ENCODE measurements around the gene RAPGEF4.

The RAPGEF4 gene

DNA sequence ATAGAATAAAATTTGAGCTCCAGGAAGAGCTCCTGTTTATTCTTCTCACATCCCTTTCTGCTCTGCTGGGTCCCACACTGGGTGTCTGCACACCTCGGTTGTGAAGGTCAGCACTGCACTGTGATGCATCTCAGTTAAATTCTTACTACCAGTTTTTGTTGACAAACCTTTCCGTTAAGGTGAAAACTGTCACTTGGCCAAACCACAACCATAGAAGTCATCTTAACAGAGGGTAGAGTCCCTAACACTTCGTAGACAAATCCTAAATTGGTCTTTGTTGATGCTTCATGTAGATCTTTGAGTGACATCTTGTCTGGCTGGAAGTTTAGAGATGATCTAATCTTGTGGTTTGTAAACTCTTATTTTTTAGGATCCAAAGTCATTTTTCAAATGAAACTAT is 172.6 kb downstream of the RAPGEF4 start:
- no peaks in the 10 kb centered on the region for H3K27me3 ChIP-seq (ENCODE audit: control insufficient read depth, low read length)
- H3K9me3 ChIP-seq (ENCODE audit: control insufficient read depth, insufficient read depth, low read length), result no peaks in the 10 kb centered on the region
- H3K4me1 ChIP-seq (ENCODE audit: control insufficient read depth, low read length), result no peaks in the 10 kb centered on the region
- H3K27ac ChIP-seq (ENCODE audit: low read depth, low read length), result no peak overlapping the region
- H3K4me3 ChIP-seq (ENCODE audit: low read length), result no peak overlapping the region
- H3K79me2 ChIP-seq (ENCODE audit: control insufficient read depth, low read length), result no peaks in the 10 kb centered on the region
- no peak overlapping the region for H3K4me2 ChIP-seq (ENCODE audit: low read length)
- no peaks in the 10 kb centered on the region for H3K36me3 ChIP-seq (ENCODE audit: control insufficient read depth, low read length)
- no peaks in the 10 kb centered on the region for H3F3A ChIP-seq (ENCODE audit: control insufficient read depth, insufficient read depth)
- no peak for TF ChIP-seq EZH2phosphoT487 (IDR thresholded peaks at IDR 0.05; ENCODE audit: borderline replicate concordance, low read length)
- TF ChIP-seq, protein P1, sequence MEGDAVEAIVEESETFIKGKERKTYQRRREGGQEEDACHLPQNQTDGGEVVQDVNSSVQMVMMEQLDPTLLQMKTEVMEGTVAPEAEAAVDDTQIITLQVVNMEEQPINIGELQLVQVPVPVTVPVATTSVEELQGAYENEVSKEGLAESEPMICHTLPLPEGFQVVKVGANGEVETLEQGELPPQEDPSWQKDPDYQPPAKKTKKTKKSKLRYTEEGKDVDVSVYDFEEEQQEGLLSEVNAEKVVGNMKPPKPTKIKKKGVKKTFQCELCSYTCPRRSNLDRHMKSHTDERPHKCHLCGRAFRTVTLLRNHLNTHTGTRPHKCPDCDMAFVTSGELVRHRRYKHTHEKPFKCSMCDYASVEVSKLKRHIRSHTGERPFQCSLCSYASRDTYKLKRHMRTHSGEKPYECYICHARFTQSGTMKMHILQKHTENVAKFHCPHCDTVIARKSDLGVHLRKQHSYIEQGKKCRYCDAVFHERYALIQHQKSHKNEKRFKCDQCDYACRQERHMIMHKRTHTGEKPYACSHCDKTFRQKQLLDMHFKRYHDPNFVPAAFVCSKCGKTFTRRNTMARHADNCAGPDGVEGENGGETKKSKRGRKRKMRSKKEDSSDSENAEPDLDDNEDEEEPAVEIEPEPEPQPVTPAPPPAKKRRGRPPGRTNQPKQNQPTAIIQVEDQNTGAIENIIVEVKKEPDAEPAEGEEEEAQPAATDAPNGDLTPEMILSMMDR (IDR thresholded peaks at IDR 0.05; ENCODE audit: low read depth, low read length, poor library complexity, severe bottlenecking), result no peak
- H3K9me2 ChIP-seq (replicated peaks; ENCODE audit: control insufficient read depth, low read length), result no peaks in the 10 kb centered on the region
- no peaks in the 10 kb centered on the region for H4K20me1 ChIP-seq (ENCODE audit: control insufficient read depth, insufficient read depth, low read depth, low read length)

DNA sequence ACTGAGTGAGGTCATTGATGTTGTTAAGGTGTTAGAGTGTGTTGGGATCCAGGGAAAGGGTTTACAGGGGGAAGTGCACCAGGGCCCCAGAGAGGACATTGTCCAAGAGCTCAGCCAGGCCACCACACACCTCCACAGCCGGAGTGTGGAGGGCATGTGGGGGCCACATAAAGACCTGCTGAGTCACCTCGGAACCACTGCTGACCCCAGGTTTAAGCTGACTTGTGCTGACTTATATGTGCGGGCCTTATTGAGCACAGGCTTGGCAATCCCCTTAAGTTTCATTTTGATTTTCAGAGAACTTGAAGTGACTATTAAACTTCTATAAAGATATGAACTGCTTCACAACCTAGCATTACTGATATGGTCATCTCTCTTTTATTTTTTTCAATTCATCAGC is 173.8 kb downstream of the RAPGEF4 start:
- no peaks in the 10 kb centered on the region for H3F3A ChIP-seq (ENCODE audit: control insufficient read depth, insufficient read depth)
- H3K27me3 ChIP-seq (ENCODE audit: control insufficient read depth, low read length), result no peaks in the 10 kb centered on the region
- H3K36me3 ChIP-seq (ENCODE audit: control insufficient read depth, low read length), result no peaks in the 10 kb centered on the region
- TF ChIP-seq EZH2phosphoT487 (IDR thresholded peaks at IDR 0.05; ENCODE audit: borderline replicate concordance, low read length), result no peak
- no peaks in the 10 kb centered on the region for H3K9me2 ChIP-seq (replicated peaks; ENCODE audit: control insufficient read depth, low read length)
- H3K79me2 ChIP-seq (ENCODE audit: control insufficient read depth, low read length), result no peaks in the 10 kb centered on the region
- H3K27ac ChIP-seq (ENCODE audit: low read depth, low read length), result no peak overlapping the region
- no peak overlapping the region for H3K4me3 ChIP-seq (ENCODE audit: low read length)
- no peak overlapping the region for H3K4me2 ChIP-seq (ENCODE audit: low read length)
- H3K4me1 ChIP-seq (ENCODE audit: control insufficient read depth, low read length), result no peaks in the 10 kb centered on the region
- no peaks in the 10 kb centered on the region for H4K20me1 ChIP-seq (ENCODE audit: control insufficient read depth, insufficient read depth, low read depth, low read length)
- H3K9me3 ChIP-seq (ENCODE audit: control insufficient read depth, insufficient read depth, low read length), result no peaks in the 10 kb centered on the region

DNA sequence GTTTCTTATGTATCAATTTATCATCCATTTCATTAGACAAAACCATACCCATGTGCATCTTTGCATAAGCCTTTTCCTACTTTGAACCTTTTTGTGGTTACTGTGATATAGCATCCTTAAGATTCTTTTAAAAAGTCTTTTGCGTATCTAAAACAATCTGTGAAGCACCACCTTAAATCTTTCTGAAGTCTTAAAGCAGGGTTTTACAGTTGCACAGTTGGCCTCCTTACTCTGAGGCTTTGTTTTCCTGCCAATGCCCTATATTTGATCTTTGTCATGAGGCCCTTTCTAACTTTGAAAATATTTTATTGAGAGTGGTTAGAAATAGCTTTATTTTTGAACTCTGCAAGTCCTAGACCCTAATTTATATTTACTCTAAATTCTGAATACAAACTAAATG is 176.6 kb downstream of the RAPGEF4 start:
- TF ChIP-seq, protein P1 (IDR thresholded peaks at IDR 0.05; ENCODE audit: low read depth, low read length, poor library complexity, severe bottlenecking), result no peak
- TF ChIP-seq EZH2phosphoT487 (IDR thresholded peaks at IDR 0.05; ENCODE audit: borderline replicate concordance, low read length), result no peak
- Histone ChIP-seq H3F3A (ENCODE audit: control insufficient read depth, insufficient read depth) (no peaks in the 10 kb centered on the region), H3K79me2 (ENCODE audit: control insufficient read depth, low read length) (no peaks in the 10 kb centered on the region), H3K9me2 (replicated peaks; ENCODE audit: control insufficient read depth, low read length) (no peaks in the 10 kb centered on the region), H3K36me3 (ENCODE audit: control insufficient read depth, low read length) (no peaks in the 10 kb centered on the region), H3K9me3 (ENCODE audit: control insufficient read depth, insufficient read depth, low read length) (no peaks in the 10 kb centered on the region), H3K4me1 (ENCODE audit: control insufficient read depth, low read length) (no peaks in the 10 kb centered on the region), H3K27me3 (ENCODE audit: control insufficient read depth, low read length) (no peaks in the 10 kb centered on the region; the same call in 1 of the 2 replicates), H4K20me1 (ENCODE audit: control insufficient read depth, insufficient read depth, low read depth, low read length) (no peaks in the 10 kb centered on the region), H3K4me3 (ENCODE audit: low read length) (no peak overlapping the region), H3K27ac (ENCODE audit: low read depth, low read length) (no peak overlapping the region), H3K4me2 (ENCODE audit: low read length) (no peak overlapping the region)

DNA sequence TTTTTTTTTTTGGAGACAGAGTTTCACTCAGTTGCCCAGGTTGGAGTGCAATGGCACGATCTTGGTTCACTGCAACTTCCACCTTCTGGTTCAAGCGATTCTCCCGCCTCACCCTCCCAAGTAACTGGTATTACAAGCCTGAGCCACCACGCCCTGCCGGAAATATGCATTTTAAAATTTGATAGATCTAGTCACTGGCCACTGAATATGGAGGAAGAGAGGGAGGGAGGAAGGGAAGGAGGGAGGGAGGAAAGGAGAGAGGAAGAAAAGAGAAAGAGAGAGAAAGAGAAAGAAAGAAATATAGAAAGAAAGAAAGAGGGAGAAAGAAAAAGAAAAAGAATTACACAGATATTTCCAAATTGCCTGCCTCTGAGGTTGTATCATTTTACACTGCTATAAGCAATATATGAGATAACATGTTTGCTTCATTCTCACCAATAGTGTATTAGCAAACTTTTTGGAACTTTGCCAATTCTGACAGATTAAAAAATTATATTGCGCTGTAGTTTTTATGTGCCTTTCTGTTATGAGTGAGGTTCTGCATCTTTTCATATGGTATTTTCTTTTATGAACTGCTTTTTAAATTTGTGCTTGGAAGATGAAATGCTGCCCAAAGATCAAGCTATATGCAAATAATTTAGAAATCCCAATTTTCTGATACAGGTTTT is 178.8 kb downstream of the RAPGEF4 start:
- H3K79me2 ChIP-seq (ENCODE audit: control insufficient read depth, low read length), result no peaks in the 10 kb centered on the region
- no peaks in the 10 kb centered on the region for H3K36me3 ChIP-seq (ENCODE audit: control insufficient read depth, low read length)

More for the DNA sequence above, 178.8 kb downstream of the RAPGEF4 start:
- Histone ChIP-seq H3K27me3 (ENCODE audit: control insufficient read depth, low read length) (no peaks in the 10 kb centered on the region; the same call in 1 of the 2 replicates), H3F3A (ENCODE audit: control insufficient read depth, insufficient read depth) (no peaks in the 10 kb centered on the region), H3K9me2 (replicated peaks; ENCODE audit: control insufficient read depth, low read length) (no peaks in the 10 kb centered on the region), H3K4me3 (ENCODE audit: low read length) (no peak overlapping the region), H4K20me1 (ENCODE audit: control insufficient read depth, insufficient read depth, low read depth, low read length) (no peaks in the 10 kb centered on the region), H3K4me2 (ENCODE audit: low read length) (no peak overlapping the region), H3K27ac (ENCODE audit: low read depth, low read length) (no peak overlapping the region), H3K4me1 (ENCODE audit: control insufficient read depth, low read length) (no peaks in the 10 kb centered on the region), H3K9me3 (ENCODE audit: control insufficient read depth, insufficient read depth, low read length) (no peaks in the 10 kb centered on the region)
- TF ChIP-seq EZH2phosphoT487 (IDR thresholded peaks at IDR 0.05; ENCODE audit: borderline replicate concordance, low read length), result no peak
- TF ChIP-seq, protein P1 (IDR thresholded peaks at IDR 0.05; ENCODE audit: low read depth, low read length, poor library complexity, severe bottlenecking), result no peak
